Right lung (tissue), 5 donors: ENCODE results near the gene TPM4. TPM values are rescaled to one million over a fixed set of nuclear protein-coding genes. Genes with fewer than 3 reads are reported as not detected.
A peak's percentile ranks its signal among the peaks of the same experiment; 100 is the strongest.
"Not testable (repeated sequence)": the region's sequence is repeated elsewhere in the genome, so short reads cannot be mapped to it uniquely, and the experiment has no call there.

ENCODE experiments used
- DNase-seq, 2 donors: peaks; one replicate each; pipeline ENCODE4 v3.0.0-alpha.2; 2013
- polyA plus RNA-seq, 5 donors: library from polyadenylated mRNA; unstranded; fragments of 120-200 nt; gene quantifications; one replicate each; pipeline versions ENCODE4 v1.2.1 to v1.2.3, GENCODE V29; 2013; ENCODE audit warnings: inconsistent platforms in 1 of 5, low replicate concordance in 1 of 5; ENCODE audit not compliant: insufficient read length in 5 of 5, insufficient read depth in 1 of 5

Gene TPM4
- polyA plus RNA-seq, 5 donors = 547 to 685 (median 592) TPM

DNA sequence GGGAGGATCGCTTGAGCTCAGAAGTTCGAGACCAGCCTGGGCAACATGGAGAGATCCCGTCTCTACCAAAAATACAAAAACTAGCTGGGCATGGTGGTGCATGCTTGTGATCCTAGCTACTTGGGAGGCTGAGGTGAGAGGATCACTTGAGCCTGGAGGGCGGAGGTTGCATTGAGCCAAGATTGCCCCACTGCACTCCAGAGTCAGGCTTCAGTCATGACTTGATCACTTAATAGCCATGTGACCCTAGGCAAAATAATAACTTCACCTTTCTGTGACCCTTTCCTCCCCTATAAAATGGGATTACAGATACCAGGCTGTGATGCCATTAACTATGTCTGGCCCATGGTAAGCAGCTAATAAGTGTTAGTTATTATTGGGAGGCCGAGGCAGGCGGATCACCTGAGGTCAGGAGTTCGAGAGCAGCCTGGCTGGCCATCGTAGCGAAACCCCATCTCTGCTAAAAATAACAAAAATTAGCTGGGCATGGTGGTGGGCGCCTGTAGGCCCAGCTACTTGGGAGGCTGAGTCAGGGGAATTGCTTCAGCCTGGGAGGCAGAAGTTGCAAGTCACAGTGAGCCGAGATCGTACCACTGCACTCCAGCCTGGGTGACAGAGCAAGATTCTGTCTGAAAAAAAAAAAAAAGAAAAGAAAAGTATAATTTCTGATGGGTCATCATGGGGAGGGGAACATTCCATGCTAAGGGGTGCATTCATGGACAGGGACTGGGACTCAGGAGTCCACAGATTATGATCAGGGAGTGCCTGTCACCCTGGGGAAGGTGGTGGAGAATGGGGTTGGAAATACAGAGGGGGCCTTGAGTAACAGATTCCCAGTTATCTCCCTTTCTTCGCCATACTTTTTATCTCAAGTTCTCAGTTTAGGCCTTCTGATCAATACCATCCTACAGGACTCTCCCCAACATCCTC lies 15.5 kb downstream of the TPM4 start:
- DNase-seq = no peak

DNA sequence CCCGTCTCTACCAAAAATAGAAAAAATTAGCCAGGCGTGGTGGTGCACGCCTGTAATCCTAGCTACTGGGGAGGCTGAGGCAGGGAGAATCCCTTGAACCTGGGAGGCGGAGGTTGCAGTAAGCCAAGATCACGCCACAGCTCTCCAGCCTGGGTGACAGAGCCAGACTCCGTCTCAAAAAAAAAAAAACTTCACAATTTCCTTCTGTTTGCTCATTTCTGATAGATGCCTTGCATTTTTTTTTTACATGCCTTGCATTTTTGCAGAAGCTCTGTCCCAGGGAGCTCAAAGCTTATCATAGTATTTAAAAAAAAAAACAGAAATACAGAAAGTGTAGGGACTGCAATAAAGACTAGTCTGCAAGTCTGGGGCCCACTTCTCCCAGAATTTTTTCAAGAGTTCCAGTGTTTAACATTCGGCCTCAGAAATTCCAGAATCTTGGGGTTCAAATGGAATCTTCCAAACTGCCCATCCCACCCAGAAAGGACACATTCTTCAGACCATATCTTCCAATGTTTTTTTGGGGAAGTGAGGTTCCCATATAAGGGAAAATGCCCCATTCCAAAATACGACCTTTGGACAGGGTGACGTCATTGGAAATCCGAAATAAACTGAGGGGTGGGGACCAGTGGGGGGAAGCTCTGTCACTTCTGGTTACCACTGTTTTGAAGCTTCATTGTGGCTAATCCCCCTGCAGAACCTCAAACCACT lies 18.2 kb downstream of the TPM4 start:
- no peak for DNase-seq

DNA sequence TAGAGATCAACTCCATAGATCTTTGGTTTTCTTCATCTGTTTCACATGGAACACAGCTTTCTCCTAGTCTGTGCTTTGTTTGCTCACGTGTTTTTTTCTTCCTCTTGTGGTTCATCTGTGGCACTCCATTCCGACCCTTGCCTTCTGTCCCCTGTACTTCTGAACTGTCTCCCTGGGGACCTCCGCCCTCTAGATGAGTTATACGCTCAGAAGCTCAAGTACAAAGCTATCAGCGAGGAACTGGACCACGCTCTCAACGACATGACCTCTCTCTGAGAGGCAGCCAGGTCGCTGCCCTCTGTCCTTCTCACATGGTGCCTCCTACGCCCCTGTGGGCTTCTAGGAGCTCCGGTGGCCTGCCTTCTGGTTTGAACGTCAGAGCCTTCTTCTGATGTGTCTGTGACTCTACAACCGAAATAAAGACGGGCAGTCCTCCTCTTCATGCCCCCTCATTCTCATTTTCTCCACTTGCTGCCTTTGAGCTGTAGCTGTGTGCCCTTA lies 18.8 kb downstream of the TPM4 start:
- no peak for DNase-seq

DNA sequence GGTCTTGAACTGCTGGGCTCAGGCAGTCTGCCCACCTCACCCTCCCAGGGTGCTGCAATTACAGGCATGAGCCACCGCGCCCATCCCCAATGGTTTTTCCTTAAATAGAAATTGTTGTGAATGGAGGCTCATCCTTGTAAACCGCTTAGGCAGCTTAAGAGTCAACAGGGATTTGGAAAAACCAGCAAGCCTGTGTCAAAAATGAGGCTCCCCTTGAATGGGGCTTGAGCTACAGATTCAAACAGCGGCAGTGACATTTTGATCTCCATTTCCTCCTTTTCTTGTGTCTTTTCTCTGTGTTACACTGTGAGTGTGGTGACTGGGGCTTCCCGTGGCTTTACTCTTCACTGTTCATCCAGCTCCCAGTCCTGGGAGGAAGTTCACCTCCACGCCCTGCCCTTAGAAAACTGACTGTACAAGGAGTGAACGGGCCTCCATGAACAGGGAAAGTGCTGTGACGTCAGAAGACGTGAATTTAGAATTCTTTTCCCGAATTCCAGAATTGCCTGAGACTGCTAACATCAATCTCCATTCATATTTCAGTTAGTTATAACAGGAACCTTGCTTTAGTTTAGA lies 20.1 kb downstream of the TPM4 start:
- DNase-seq = no peak

- DNase-seq = no peak
Measured at GRCh38 chr19:16098416-16098768, 22.1 kb downstream of the TPM4 start.

GRCh38 chr19:16098821-16099220 lies 22.5 kb downstream of the TPM4 start:
- no peak for DNase-seq

- not testable (repeated sequence) for DNase-seq
Measured at GRCh38 chr19:16099314-16099965, 23.1 kb downstream of the TPM4 start.

GRCh38 chr19:16100524-16100923 lies 24.2 kb downstream of the TPM4 start:
- no peak for DNase-seq

GRCh38 chr19:16104722-16105121 lies 28.4 kb downstream of the TPM4 start:
- no peak for DNase-seq

- DNase-seq = no peak
Measured at GRCh38 chr19:16106121-16106520, 29.8 kb downstream of the TPM4 start.

- DNase-seq = peak; percentile 99
Measured at GRCh38 chr19:16111160-16111908, 35.0 kb downstream of the TPM4 start, which contains the start of gene RAB8A. Gene RAB8A (plus strand): TSS chr19:16111889. CDS start chr19:16111902, 13 bp downstream.

DNA sequence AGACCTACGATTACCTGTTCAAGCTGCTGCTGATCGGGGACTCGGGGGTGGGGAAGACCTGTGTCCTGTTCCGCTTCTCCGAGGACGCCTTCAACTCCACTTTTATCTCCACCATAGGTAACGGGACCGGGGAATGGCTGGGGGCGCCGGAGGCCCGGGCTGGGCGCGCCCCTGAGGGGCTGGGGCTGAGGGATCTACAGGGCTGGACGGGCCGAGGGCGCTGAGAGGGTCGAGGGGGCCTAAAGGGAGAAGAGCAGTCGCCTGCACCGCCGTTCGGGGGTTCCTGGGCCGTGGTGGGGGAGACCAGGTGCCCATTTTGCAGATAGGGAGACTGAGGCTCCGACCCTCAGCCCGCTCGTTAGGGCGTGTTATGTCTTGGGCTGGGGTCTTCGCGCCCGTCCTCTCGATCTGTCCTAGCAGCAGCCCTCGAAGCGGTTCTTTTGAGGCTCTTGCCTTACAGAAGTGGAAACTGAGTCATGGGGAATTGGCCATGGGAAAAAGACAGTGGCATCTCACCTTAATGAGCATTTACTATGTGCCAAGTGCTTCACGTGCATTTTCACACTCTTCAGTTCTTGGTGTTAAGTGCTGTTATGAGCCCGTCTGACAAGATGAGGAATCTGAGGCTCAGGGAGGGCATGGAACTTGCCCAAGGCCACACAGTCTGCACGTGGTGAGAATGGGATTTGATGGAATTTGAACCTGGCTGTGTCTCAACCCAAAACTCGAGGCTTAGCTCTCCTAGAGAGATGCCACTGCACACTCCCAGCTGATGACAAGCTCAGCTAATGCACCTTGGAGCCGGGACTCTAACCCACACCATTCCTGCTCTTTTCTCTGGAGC lies 35.8 kb downstream of the TPM4 start:
- no peak for DNase-seq

- no peak for DNase-seq
Measured at GRCh38 chr19:16112778-16113177, 36.5 kb downstream of the TPM4 start.

DNA sequence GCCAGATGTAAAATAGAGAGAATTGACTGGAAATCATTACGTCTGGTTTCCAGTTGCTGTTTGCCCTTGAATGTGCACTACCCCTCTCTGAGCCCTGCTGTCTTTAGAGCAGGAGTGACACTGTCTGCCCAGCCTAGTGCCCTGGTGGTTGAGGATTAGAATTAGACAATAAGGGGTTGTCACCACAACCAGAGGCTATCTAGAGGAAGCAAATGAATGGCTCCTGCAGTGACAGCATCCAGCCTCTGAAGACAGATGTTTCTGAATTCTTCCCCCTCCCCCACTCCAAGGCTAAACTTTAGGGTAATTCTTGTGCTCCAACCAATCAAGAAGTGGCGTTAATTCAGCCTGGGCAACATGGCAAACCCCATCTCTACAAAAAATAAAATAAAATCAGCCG lies 37.4 kb downstream of the TPM4 start:
- no peak for DNase-seq

GRCh38 chr19:16115301-16116039 lies 39.2 kb downstream of the TPM4 start:
- no peak for DNase-seq

DNA sequence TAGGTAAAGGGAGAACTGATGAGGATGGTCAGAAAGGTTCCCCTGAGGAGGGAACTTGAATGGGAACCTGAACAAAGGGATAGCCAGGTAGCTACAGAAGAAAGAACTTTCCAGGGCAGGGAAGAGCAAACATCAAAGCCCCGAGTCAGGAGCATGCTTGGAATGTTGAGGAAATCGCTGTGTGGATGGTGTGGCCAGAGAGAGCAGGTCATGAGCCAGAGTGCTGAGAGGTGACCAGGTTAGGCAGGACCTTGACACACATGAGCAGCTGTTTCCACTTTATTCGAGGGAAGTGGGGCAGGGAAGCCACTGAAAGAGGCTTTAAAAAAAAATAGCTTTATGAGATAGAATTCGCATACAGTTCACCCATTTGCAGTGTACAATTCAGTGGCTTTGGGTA lies 39.8 kb downstream of the TPM4 start:
- no peak for DNase-seq

DNA sequence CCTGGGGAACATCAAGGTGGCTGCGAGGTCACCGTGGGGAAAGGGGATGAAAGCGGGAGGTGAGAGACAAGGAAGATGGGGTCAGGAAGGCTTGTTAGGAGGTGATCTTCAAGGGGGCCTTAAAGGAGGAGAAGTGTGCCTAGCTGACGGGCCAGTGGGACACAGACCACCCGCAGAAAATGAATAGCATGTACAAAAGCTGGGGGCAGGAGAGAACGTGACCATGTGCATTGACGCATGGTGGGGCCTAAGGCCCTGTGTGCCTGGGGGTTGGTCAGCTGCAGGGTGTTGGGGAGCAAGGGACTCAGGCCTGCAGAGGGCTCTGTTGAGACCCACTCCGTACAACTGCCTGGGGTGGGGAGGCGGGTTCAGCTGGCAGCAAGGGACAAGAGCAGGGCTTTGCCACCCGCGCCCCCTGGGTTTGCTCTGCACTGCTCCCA lies 41.3 kb downstream of the TPM4 start:
- no peak for DNase-seq

DNA sequence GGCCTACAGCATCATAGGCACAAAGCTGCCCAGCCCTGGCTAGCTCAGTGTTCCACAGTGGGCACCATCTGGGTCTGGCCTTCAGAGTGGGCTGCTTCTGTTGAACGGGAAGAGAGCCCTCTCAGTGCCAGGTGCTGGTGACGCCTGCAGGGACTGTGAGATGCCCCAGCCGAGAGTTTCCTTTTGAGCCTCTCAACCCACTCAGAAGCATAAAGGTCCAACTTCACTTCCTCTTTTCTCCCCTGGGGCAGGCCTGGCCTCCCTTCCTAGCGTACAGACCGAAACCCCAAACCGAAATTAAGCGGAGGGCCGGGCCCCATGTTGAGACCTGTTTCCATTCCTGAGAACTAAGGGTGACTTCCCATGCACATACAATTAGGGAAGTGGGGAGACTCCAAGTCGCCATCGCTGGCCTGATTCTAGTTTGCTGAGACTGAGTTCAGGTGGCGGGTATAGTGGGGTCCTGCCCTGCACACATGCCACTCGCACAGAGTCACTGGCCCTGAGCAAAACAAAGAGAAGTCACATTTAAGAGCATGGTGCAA lies 42.3 kb downstream of the TPM4 start:
- no peak for DNase-seq
